T-helper 2 cell (primary cell): ENCODE results near the gene MDM4.
"Not testable (repeated sequence)": the region's sequence is repeated elsewhere in the genome, so short reads cannot be mapped to it uniquely, and the experiment has no call there.

Source experiments
- DNase-seq, 5 experiments: peaks; one replicate each; pipeline versions ENCODE4 v3.0.0 to v3.0.0-alpha.2; 2012 to 2022

The MDM4 gene

GRCh38 chr1:204520834-204521709 is 4.9 kb downstream of the MDM4 start:
- peak in 4 of 5 experiments; percentile 21 to 95 (median 65) for DNase-seq

- DNase-seq, result not testable (repeated sequence)
Observed at GRCh38 chr1:204521941-204522521, 5.8 kb downstream of the MDM4 start.

GRCh38 chr1:204523605-204524215 is 7.5 kb downstream of the MDM4 start:
- no peak for DNase-seq

- DNase-seq, result peak in 1 of 5 experiments; percentile 68
Observed at GRCh38 chr1:204524986-204525385, 8.8 kb downstream of the MDM4 start.

- DNase-seq, result no peak
Observed at GRCh38 chr1:204528241-204528640, 12.0 kb downstream of the MDM4 start.

GRCh38 chr1:204528677-204529076 is 12.5 kb downstream of the MDM4 start:
- no peak for DNase-seq

GRCh38 chr1:204529371-204529895 is 13.2 kb downstream of the MDM4 start:
- no peak for DNase-seq

GRCh38 chr1:204530932-204531331 is 14.7 kb downstream of the MDM4 start:
- no peak for DNase-seq

GRCh38 chr1:204532832-204533231 is 16.6 kb downstream of the MDM4 start:
- DNase-seq, result no peak

- no peak for DNase-seq
Observed at GRCh38 chr1:204541626-204542025, 25.4 kb downstream of the MDM4 start.

GRCh38 chr1:204544321-204544720 is 28.1 kb downstream of the MDM4 start:
- peak in 2 of 5 experiments; percentile 49 to 91 for DNase-seq

- no peak for DNase-seq
Observed at GRCh38 chr1:204545202-204545601, 29.0 kb downstream of the MDM4 start.

- DNase-seq, result peak in 1 of 5 experiments; percentile 47
Observed at GRCh38 chr1:204545881-204546280, 29.7 kb downstream of the MDM4 start.

GRCh38 chr1:204548265-204548664 is 32.1 kb downstream of the MDM4 start:
- DNase-seq, result no peak

GRCh38 chr1:204549313-204549712 is 33.1 kb downstream of the MDM4 start:
- no peak for DNase-seq

- DNase-seq, result no peak
Observed at GRCh38 chr1:204550926-204551325, 34.7 kb downstream of the MDM4 start.

GRCh38 chr1:204556458-204557052 is 40.3 kb downstream of the MDM4 start:
- DNase-seq, result no peak

- no peak for DNase-seq
Observed at GRCh38 chr1:204558467-204558866, 42.3 kb downstream of the MDM4 start.

- not testable (repeated sequence) for DNase-seq
Observed at GRCh38 chr1:204560002-204560401, 43.8 kb downstream of the MDM4 start.

GRCh38 chr1:204560590-204561150 is 44.5 kb downstream of the MDM4 start:
- DNase-seq, result no peak

GRCh38 chr1:204562075-204562990 is 46.1 kb downstream of the MDM4 start:
- DNase-seq, result no peak

- DNase-seq, result no peak
Observed at GRCh38 chr1:204563307-204563706, 47.1 kb downstream of the MDM4 start.
